VCaP (cell line): Measurements from ENCODE around the gene HLA-B.

ENCODE experiments used
- H3K27ac ChIP-seq: fragments of 450-650 bp; 2 replicates; pipeline ENCODE4 v1.5.1; 2017
- CTCF ChIP-seq: fragments of 450-650 bp; conservative IDR thresholded peaks from 2 replicates; pipeline ENCODE4 v1.5.1; 2017; ENCODE audit warnings: mild to moderate bottlenecking, moderate library complexity

Gene HLA-B

GRCh38 chr6:31386977-31387376, 30.0 kb upstream of the HLA-B start:
- no peak for TF ChIP-seq CTCF

GRCh38 chr6:31386099-31386498, 29.1 kb upstream of the HLA-B start:
- no peak for TF ChIP-seq CTCF
- H3K27ac ChIP-seq: no peak overlapping the region

More at GRCh38 chr6:31386977-31387376, 30.0 kb upstream of the HLA-B start:
- no peak overlapping the region for H3K27ac ChIP-seq

- TF ChIP-seq CTCF: no peak
- H3K27ac ChIP-seq: no peak overlapping the region
These were observed 28.1 kb upstream of the HLA-B start for GRCh38 chr6:31385041-31385440.

GRCh38 chr6:31383149-31383548, 26.2 kb upstream of the HLA-B start:
- no peak for TF ChIP-seq CTCF
- no peak overlapping the region for H3K27ac ChIP-seq

GRCh38 chr6:31381666-31382065, 24.7 kb upstream of the HLA-B start:
- TF ChIP-seq CTCF: no peak

GRCh38 chr6:31379850-31380249, 22.9 kb upstream of the HLA-B start:
- TF ChIP-seq CTCF: no peak
- H3K27ac ChIP-seq: no peak overlapping the region

More at GRCh38 chr6:31381666-31382065, 24.7 kb upstream of the HLA-B start:
- no peak overlapping the region for H3K27ac ChIP-seq

GRCh38 chr6:31378721-31379103, 21.7 kb upstream of the HLA-B start:
- no peak for TF ChIP-seq CTCF
- H3K27ac ChIP-seq: no peak overlapping the region
